ENCODE measurements around the gene SLC38A2. TPM values are rescaled to one million over a fixed set of nuclear protein-coding genes. Genes with fewer than 3 reads are reported as not detected.

Gene SLC38A2
- polyA plus RNA-seq (2012; ENCODE audit: insufficient read depth, insufficient read length), result 54.0 TPM

- H3K4me3 ChIP-seq (ENCODE audit: low read length), result peak within 1 kb of the TSS; percentile 95
- peak; percentile 87 for DNase-seq (ENCODE audit: low read depth, low spot score)
These were observed at the start of gene SLC38A2 for GRCh38 chr12:46372544-46373300. TSS of gene SLC38A2 (minus strand) at chr12:46372773. CDS start at chr12:46371293, 1,480 bp downstream.

GRCh38 chr12:46419675-46420074 lies 47.1 kb upstream of the SLC38A2 start:
- DNase-seq (ENCODE audit: low read depth, low spot score), result no peak
- H3K4me3 ChIP-seq (ENCODE audit: low read length), result no peak overlapping the region

- no peak for DNase-seq (ENCODE audit: low read depth, low spot score)
These were observed 43.0 kb upstream of the SLC38A2 start for GRCh38 chr12:46415552-46415951.

GRCh38 chr12:46414591-46415268 lies 42.2 kb upstream of the SLC38A2 start:
- no peak for DNase-seq (ENCODE audit: low read depth, low spot score)
- H3K4me3 ChIP-seq (ENCODE audit: low read length), result no peak overlapping the region

More at GRCh38 chr12:46415552-46415951, 43.0 kb upstream of the SLC38A2 start:
- H3K4me3 ChIP-seq (ENCODE audit: low read length), result no peak overlapping the region

- no peak for DNase-seq (ENCODE audit: low read depth, low spot score)
- H3K4me3 ChIP-seq (ENCODE audit: low read length), result no peak overlapping the region
These were observed 40.8 kb upstream of the SLC38A2 start for GRCh38 chr12:46413368-46413767.

- no peak overlapping the region for H3K4me3 ChIP-seq (ENCODE audit: low read length)
- DNase-seq (ENCODE audit: low read depth, low spot score), result no peak
These were observed 40.3 kb upstream of the SLC38A2 start for GRCh38 chr12:46412857-46413256.

- no peak for DNase-seq (ENCODE audit: low read depth, low spot score)
- no peak overlapping the region for H3K4me3 ChIP-seq (ENCODE audit: low read length)
These were observed 37.9 kb upstream of the SLC38A2 start for GRCh38 chr12:46410495-46410894.

GRCh38 chr12:46409974-46410373 lies 37.4 kb upstream of the SLC38A2 start:
- DNase-seq (ENCODE audit: low read depth, low spot score), result no peak
- no peak overlapping the region for H3K4me3 ChIP-seq (ENCODE audit: low read length)

- no peak overlapping the region for H3K4me3 ChIP-seq (ENCODE audit: low read length)
- no peak for DNase-seq (ENCODE audit: low read depth, low spot score)
These were observed 36.8 kb upstream of the SLC38A2 start for GRCh38 chr12:46409342-46409741.

- DNase-seq (ENCODE audit: low read depth, low spot score), result no peak
- H3K4me3 ChIP-seq (ENCODE audit: low read length), result no peak overlapping the region
These were observed 35.9 kb upstream of the SLC38A2 start for GRCh38 chr12:46408441-46408840.

- DNase-seq (ENCODE audit: low read depth, low spot score), result no peak
These were observed 34.8 kb upstream of the SLC38A2 start for GRCh38 chr12:46407361-46407760.

GRCh38 chr12:46406352-46407027 lies 33.9 kb upstream of the SLC38A2 start:
- DNase-seq (ENCODE audit: low read depth, low spot score), result no peak
- H3K4me3 ChIP-seq (ENCODE audit: low read length), result no peak overlapping the region

More at GRCh38 chr12:46407361-46407760, 34.8 kb upstream of the SLC38A2 start:
- no peak overlapping the region for H3K4me3 ChIP-seq (ENCODE audit: low read length)

- H3K4me3 ChIP-seq (ENCODE audit: low read length), result no peak overlapping the region
- DNase-seq (ENCODE audit: low read depth, low spot score), result no peak
These were observed 32.2 kb upstream of the SLC38A2 start for GRCh38 chr12:46404733-46405132.

- DNase-seq (ENCODE audit: low read depth, low spot score), result no peak
These were observed 31.7 kb upstream of the SLC38A2 start for GRCh38 chr12:46404225-46404631.

GRCh38 chr12:46403719-46404070 lies 31.1 kb upstream of the SLC38A2 start:
- H3K4me3 ChIP-seq (ENCODE audit: low read length), result no peak overlapping the region
- no peak for DNase-seq (ENCODE audit: low read depth, low spot score)

More at GRCh38 chr12:46404225-46404631, 31.7 kb upstream of the SLC38A2 start:
- no peak overlapping the region for H3K4me3 ChIP-seq (ENCODE audit: low read length)

- H3K4me3 ChIP-seq (ENCODE audit: low read length), result no peak overlapping the region
- DNase-seq (ENCODE audit: low read depth, low spot score), result peak; percentile 56
These were observed 30.6 kb upstream of the SLC38A2 start for GRCh38 chr12:46402941-46403718.

GRCh38 chr12:46402451-46402850 lies 29.9 kb upstream of the SLC38A2 start:
- H3K4me3 ChIP-seq (ENCODE audit: low read length), result no peak overlapping the region
- no peak for DNase-seq (ENCODE audit: low read depth, low spot score)

GRCh38 chr12:46401662-46402061 lies 29.1 kb upstream of the SLC38A2 start:
- no peak overlapping the region for H3K4me3 ChIP-seq (ENCODE audit: low read length)
- no peak for DNase-seq (ENCODE audit: low read depth, low spot score)

GRCh38 chr12:46400406-46400805 lies 27.8 kb upstream of the SLC38A2 start:
- H3K4me3 ChIP-seq (ENCODE audit: low read length), result no peak overlapping the region
- DNase-seq (ENCODE audit: low read depth, low spot score), result no peak
